ENCODE measurements around the gene ABCE1. TPM values are rescaled to one million over a fixed set of nuclear protein-coding genes. Genes with fewer than 3 reads are reported as not detected.

Gene ABCE1
- total RNA-seq, 1 experiment from 2014 or later, result 114 TPM

DNA sequence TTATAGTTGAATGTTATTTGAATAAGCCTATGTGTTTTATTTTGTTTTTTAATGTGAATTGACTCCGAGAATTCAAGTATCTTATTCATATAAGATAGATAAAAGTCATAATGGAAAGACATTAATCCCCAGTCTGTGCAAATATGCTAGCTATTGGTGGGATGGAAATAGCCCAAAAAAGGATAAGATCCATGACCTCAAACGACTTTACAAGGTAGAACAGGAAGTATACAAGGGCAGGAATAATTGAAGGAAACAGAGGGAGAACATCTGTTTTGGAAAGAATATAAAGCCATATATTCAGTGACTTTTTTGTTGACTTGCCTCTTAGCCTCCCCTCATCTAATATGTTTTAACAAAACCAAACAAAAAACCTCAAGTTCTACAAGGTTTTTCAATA is 9.0 kb downstream of the ABCE1 start:
- peaks cover 56% of the 10 kb centered on the region for H3K36me3 Mint-ChIP-seq
- no peaks in the 10 kb centered on the region for H3K9me3 Mint-ChIP-seq
- no peaks in the 10 kb centered on the region for H3K4me1 Mint-ChIP-seq
- ATAC-seq (no peak), DNase-seq (ENCODE audit: low spot score) (no peak)
- POLR2A ChIA-PET, result no interaction called here
- TF ChIP-seq TEAD4 (CRISPR knock-in tag; IDR thresholded peaks at IDR 0.05) (no peak), SP1 (CRISPR knock-in tag; conservative IDR thresholded peaks at IDR 0.05) (no peak), NFYB (CRISPR knock-in tag; conservative IDR thresholded peaks at IDR 0.05; ENCODE audit: low read depth) (no peak), ZNF532 (CRISPR knock-in tag; IDR thresholded peaks at IDR 0.05; ENCODE audit: borderline replicate concordance) (no peak), ZNF138 (CRISPR knock-in tag; conservative IDR thresholded peaks at IDR 0.05) (no peak), OVOL2 (CRISPR knock-in tag; IDR thresholded peaks at IDR 0.05; ENCODE audit: borderline replicate concordance) (no peak), FOXK1 (CRISPR knock-in tag; IDR thresholded peaks at IDR 0.05) (no peak), FOXP4 (CRISPR knock-in tag; IDR thresholded peaks at IDR 0.05) (no peak), RORB (CRISPR knock-in tag; IDR thresholded peaks at IDR 0.05) (no peak), ZNF219 (CRISPR knock-in tag; IDR thresholded peaks at IDR 0.05; ENCODE audit: borderline replicate concordance) (no peak), ERG (CRISPR knock-in tag; IDR thresholded peaks at IDR 0.05) (no peak), IRF2 (CRISPR knock-in tag; IDR thresholded peaks at IDR 0.05; ENCODE audit: borderline replicate concordance, low read depth) (no peak), TP53 (CRISPR knock-in tag; IDR thresholded peaks at IDR 0.05) (no peak), JUN (CRISPR knock-in tag; IDR thresholded peaks at IDR 0.05) (no peak)
- TF ChIP-seq, protein P1, sequence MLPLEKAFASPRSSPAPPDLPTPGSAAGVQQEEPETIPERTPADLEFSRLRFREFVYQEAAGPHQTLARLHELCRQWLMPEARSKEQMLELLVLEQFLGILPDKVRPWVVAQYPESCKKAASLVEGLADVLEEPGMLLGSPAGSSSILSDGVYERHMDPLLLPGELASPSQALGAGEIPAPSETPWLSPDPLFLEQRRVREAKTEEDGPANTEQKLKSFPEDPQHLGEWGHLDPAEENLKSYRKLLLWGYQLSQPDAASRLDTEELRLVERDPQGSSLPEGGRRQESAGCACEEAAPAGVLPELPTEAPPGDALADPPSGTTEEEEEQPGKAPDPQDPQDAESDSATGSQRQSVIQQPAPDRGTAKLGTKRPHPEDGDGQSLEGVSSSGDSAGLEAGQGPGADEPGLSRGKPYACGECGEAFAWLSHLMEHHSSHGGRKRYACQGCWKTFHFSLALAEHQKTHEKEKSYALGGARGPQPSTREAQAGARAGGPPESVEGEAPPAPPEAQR (CRISPR knock-in tag; IDR thresholded peaks at IDR 0.05), result no peak
- TF ChIP-seq, protein P2, sequence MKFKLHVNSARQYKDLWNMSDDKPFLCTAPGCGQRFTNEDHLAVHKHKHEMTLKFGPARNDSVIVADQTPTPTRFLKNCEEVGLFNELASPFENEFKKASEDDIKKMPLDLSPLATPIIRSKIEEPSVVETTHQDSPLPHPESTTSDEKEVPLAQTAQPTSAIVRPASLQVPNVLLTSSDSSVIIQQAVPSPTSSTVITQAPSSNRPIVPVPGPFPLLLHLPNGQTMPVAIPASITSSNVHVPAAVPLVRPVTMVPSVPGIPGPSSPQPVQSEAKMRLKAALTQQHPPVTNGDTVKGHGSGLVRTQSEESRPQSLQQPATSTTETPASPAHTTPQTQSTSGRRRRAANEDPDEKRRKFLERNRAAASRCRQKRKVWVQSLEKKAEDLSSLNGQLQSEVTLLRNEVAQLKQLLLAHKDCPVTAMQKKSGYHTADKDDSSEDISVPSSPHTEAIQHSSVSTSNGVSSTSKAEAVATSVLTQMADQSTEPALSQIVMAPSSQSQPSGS (CRISPR knock-in tag; IDR thresholded peaks at IDR 0.05; ENCODE audit: borderline replicate concordance, low read depth), result no peak
- CTCF ChIA-PET, result no interaction called here
- H3K27ac Mint-ChIP-seq, result no peak overlapping the region
- H3K4me3 Mint-ChIP-seq, result no peak overlapping the region
- no peaks in the 10 kb centered on the region for H3K27me3 Mint-ChIP-seq (ENCODE audit: low read depth)

GRCh38 chr4:145108128-145108527 is 10.0 kb downstream of the ABCE1 start:
- DNase-seq (ENCODE audit: low spot score), result no peak
- Mint-ChIP-seq H3K4me1 (no peaks in the 10 kb centered on the region), H3K27me3 (ENCODE audit: low read depth) (no peaks in the 10 kb centered on the region), H3K36me3 (peaks cover 66% of the 10 kb centered on the region), H3K4me3 (no peak overlapping the region), H3K9me3 (no peaks in the 10 kb centered on the region), H3K27ac (no peak overlapping the region)
- POLR2A ChIA-PET, result no interaction called here
- ATAC-seq, result no peak
- CTCF ChIA-PET, result no interaction called here
- TF ChIP-seq TEAD1 (CRISPR knock-in tag; IDR thresholded peaks at IDR 0.05) (no peak), NFE2L1 (CRISPR knock-in tag; IDR thresholded peaks at IDR 0.05) (no peak), ZBTB43 (CRISPR knock-in tag; IDR thresholded peaks at IDR 0.05) (no peak), IRF2 (CRISPR knock-in tag; IDR thresholded peaks at IDR 0.05; ENCODE audit: borderline replicate concordance, low read depth) (no peak), MYBL2 (CRISPR knock-in tag; IDR thresholded peaks at IDR 0.05) (no peak)
- TF ChIP-seq, protein P3, sequence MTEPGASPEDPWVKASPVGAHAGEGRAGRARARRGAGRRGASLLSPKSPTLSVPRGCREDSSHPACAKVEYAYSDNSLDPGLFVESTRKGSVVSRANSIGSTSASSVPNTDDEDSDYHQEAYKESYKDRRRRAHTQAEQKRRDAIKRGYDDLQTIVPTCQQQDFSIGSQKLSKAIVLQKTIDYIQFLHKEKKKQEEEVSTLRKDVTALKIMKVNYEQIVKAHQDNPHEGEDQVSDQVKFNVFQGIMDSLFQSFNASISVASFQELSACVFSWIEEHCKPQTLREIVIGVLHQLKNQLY (CRISPR knock-in tag; IDR thresholded peaks at IDR 0.05), result no peak
- TF ChIP-seq, protein P4, sequence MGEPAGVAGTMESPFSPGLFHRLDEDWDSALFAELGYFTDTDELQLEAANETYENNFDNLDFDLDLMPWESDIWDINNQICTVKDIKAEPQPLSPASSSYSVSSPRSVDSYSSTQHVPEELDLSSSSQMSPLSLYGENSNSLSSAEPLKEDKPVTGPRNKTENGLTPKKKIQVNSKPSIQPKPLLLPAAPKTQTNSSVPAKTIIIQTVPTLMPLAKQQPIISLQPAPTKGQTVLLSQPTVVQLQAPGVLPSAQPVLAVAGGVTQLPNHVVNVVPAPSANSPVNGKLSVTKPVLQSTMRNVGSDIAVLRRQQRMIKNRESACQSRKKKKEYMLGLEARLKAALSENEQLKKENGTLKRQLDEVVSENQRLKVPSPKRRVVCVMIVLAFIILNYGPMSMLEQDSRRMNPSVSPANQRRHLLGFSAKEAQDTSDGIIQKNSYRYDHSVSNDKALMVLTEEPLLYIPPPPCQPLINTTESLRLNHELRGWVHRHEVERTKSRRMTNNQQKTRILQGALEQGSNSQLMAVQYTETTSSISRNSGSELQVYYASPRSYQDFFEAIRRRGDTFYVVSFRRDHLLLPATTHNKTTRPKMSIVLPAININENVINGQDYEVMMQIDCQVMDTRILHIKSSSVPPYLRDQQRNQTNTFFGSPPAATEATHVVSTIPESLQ (CRISPR knock-in tag; IDR thresholded peaks at IDR 0.05), result no peak

Data from WTC11 (cell line).